ENCODE results near the gene GCNT4.
"Not testable (repeated sequence)": the region's sequence is repeated elsewhere in the genome, so short reads cannot be mapped to it uniquely, and the experiment has no call there.

The GCNT4 gene

GRCh38 chr5:75052192-75053053 is at the start of gene GCNT4:
Gene GCNT4, minus strand, starts transcription at chr5:75052558. Its CDS starts 22,521 bp downstream, at chr5:75030037.
- DNase-seq: peak; percentile 44

GRCh38 chr5:75095956-75096355 is 43.6 kb upstream of the GCNT4 start:
- not testable (repeated sequence) for DNase-seq

GRCh38 chr5:75091597-75091996 is 39.2 kb upstream of the GCNT4 start:
- DNase-seq: no peak

- DNase-seq: no peak
Measured at GRCh38 chr5:75089662-75090061, 37.3 kb upstream of the GCNT4 start.

GRCh38 chr5:75089137-75089536 is 36.8 kb upstream of the GCNT4 start:
- no peak for DNase-seq

GRCh38 chr5:75088648-75089047 is 36.3 kb upstream of the GCNT4 start:
- no peak for DNase-seq

GRCh38 chr5:75081510-75081909 is 29.2 kb upstream of the GCNT4 start:
- DNase-seq: no peak

- DNase-seq: not testable (repeated sequence)
Measured at GRCh38 chr5:75079346-75079745, 27.0 kb upstream of the GCNT4 start.

- peak; percentile 53 for DNase-seq
Measured at GRCh38 chr5:75078027-75078426, 25.7 kb upstream of the GCNT4 start.

GRCh38 chr5:75072061-75072460 is 19.7 kb upstream of the GCNT4 start:
- no peak for DNase-seq

- DNase-seq: no peak
Measured at GRCh38 chr5:75071100-75071499, 18.7 kb upstream of the GCNT4 start.

- no peak for DNase-seq
Measured at GRCh38 chr5:75067434-75067833, 15.1 kb upstream of the GCNT4 start.

- DNase-seq: no peak
Measured at GRCh38 chr5:75062925-75063531, 10.7 kb upstream of the GCNT4 start.

GRCh38 chr5:75059912-75060545 is 7.7 kb upstream of the GCNT4 start:
- peak; percentile 72 for DNase-seq

- DNase-seq: no peak
Measured at GRCh38 chr5:75058986-75059535, 6.7 kb upstream of the GCNT4 start.

GRCh38 chr5:75057561-75057960 is 5.2 kb upstream of the GCNT4 start:
- peak; percentile 46 for DNase-seq

- no peak for DNase-seq
Measured at GRCh38 chr5:75055727-75056144, 3.4 kb upstream of the GCNT4 start.

GRCh38 chr5:75054134-75054930 is 2.0 kb upstream of the GCNT4 start:
- no peak for DNase-seq

GRCh38 chr5:75053304-75054133 is 1.2 kb upstream of the GCNT4 start:
- peak; percentile 62 for DNase-seq

- no peak for DNase-seq
Measured at GRCh38 chr5:75053054-75053303, 621 bp upstream of the GCNT4 start.

- DNase-seq: peak; percentile 50
Measured at GRCh38 chr5:75051217-75051751, 1.1 kb downstream of the GCNT4 start.

- peak; percentile 32 for DNase-seq
Measured at GRCh38 chr5:75050415-75050814, 1.9 kb downstream of the GCNT4 start.
